ENCODE results near the gene RAB34.
A peak's percentile ranks its signal among the peaks of the same experiment; 100 is the strongest.

Gene RAB34

DNA sequence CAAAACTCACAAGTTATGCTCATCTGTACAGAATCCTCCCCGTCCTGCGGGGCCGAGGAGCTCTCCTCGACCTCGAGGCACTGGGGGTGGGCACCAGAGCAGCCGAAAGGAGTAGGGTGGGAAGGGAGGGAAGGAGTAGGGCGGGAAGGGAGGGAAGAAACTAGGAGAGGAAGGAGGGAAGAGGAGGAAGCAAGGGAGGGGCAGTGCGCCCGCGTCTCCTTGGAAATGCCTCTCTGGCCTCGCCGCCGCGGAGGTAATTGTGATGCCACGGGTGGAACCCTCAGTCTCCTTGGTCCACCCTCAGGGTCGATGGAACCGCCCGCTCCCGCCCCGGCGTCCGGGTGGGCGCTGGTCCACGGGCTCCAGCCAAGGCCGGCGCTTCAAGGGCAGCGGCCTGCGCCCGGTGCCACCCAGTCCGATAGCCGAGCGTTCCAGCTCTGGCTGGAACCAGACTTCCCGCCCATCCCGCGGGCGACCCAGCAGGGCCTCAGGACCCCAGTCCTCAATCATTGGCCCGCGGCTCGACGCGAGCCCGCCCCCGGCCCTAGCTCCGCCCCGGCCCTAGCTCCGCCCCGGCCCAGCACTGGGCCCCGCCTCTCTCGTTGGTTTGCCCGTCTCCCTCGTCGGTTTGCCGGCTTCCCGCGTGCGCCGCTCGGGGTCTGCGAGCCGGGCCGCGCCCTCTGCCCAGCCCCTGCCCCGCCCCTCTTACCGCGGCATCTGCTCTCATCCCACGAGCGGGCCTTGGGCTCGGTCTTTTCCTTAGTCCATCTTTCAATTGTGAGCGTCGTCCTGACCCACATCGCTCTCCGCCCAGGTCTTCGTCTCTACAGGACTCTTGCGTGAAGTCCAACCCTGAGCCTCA is 6.6 kb downstream of the RAB34 start:
- DNase-seq: peak; percentile 79

- no peak for DNase-seq
Observed at GRCh38 chr17:28707339-28707720, 10.3 kb downstream of the RAB34 start.

DNA sequence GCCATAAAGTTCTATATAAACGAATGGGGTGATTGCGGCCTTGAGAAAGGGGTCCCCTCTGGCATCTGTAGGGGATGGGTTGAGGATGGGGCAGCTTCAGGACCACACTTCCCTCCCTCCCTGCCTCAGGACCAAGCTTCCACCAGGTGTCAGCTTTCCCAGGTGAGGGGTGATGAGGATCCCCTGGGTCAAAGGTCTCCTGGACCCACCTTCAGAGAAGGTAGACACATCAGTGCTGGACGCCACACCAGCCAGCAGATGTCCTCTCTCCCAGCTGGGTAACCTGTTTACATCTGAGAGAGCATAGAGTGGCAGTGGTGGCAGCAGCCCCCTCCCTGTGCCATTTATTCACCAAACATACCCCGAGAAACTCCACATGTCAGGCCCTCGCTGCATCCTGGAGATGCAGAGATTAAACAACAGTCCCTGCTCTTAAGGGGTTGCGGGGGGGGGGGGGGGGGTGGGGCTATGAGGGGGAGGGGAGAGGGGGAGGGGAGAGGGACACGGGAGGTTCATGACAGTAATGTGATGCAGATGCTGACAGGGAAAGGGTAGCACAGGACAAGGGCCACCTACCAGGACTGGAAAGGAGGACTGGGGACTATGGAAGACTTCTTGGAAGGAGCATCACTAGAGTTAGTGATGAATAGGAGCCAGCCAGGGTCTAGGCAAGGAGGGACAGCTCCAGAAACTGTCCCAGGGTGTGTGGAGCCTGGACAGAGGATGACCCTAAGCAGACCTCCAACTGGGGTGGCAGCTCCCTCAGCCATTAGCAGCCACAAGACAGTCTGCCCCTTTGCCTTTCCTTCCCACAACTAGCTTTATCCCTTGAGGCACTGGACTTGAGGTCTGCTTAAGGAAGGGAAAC is 11.0 kb downstream of the RAB34 start:
- DNase-seq: no peak

DNA sequence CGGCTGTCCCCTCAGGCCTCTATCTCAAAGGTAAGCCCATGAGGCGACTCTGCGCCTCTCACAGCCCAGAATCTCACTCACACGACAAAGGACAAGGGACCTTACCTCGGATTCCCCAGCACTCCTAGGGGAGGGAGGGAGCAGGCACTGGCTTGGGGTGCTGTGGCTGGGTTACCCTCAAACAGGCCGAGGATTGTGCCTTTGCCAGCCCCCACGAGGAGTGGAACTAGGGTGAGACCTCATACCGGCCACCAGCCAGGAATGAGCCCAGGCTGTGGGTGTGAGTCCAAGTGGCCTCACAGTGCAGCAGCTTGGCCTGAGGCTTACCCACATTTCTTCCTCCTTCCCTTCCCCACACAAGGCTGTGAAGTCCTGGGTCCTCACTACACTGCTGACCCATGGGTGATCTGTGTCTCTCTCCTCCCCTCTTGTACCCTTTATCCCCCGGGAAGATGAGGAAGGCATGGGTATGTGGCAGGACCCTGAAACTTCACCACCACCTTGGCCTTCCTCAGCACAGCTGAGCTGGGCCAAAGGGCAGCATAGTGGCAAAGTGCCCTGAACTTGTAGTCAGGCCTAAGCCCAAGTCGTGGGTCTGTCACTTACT is 11.8 kb downstream of the RAB34 start:
- no peak for DNase-seq

DNA sequence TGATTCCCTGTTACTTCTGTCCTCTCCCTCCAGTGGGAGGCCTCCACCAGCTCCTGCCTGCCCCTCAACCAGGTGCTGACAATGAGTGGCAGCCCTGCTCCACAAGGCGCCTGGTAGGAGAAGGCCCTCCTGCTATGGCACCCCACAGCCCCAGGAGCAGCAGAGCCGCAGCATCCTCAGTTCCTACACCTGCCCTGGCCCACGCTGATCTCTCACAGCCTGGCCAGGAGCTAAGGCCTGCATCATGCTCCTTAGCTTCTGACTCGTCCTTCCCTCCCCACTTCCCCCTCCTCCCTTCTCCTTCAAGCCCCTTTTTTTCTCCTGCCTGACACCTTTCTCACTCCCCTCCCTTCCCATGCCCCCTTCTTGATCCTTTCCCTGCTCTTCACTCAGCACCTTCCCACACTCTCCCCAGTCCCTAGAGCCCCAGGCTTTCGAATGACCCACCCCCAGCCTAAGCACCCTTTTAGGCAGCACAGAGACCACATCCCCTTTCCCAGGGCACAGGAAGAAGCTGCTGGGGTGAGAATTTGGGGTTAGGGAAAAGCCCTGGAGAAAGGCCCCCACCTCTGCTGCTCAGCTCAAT is 12.5 kb downstream of the RAB34 start:
- no peak for DNase-seq

DNA sequence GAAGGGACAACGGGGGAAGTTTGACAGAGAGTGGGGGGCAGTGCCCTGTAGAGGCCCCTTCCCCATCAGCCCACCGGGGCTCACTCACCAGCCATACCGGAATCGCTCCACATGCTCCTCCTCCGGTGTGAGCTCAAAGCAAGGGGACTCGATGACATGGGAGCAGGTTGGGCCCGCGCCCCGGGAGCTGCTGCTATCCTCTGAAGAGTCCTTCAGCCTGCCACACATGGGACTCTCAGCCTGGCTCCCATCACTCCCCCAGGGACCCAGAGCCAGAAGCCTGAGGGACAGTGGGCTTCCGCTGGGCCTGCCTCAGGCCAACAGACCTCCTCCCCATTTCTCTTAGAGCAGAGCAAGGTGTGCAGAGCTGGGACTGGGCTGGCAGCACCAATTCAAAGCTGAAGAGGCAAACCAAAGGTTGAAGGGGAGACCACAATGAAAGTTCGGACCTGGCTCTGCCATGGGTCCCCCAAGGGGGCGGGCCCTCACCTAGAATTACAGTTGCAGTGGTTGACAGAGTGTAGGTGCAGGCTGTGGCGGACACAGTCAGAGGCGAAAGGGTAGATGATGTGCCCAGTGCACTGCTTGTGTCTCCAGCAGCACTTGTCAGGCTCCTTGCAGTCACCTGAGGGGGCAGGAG is 13.3 kb downstream of the RAB34 start:
- no peak for DNase-seq

DNA sequence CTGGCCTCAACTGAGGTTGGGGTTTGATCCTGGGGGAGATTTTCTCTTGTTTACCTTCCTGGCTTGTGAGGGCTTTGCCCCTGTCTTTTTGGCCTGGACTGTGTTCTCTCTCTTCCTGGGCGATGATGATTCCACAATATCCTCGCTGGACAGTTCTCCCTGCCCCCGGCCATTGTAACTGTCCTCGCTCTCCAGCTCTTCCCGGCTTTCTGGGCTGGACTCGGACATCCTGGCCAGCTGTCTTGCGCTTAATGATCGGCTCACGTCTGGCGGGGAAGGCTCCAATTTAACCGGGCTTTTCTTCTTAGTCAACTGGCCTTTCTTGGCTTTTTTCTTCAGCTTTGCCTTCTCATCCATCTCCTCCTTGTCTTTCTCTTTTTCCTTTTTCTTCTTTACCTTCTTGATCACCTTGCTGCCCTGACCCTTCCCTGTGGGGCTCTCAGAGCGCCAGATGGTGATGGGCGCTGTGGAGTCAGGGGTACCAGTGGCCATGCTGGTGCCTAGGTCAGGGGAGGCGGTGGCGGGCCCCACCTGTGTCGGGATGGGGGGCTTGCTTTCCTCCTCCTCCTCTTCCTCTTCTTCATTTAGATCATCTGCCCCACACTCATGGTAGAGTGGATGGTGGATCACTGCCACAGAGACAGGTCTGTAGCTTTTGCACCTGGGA is 14.0 kb downstream of the RAB34 start:
- DNase-seq: no peak

- no peak for DNase-seq
Observed at GRCh38 chr17:28702752-28703150, 14.9 kb downstream of the RAB34 start.

GRCh38 chr17:28702026-28702751 is 15.5 kb downstream of the RAB34 start:
- DNase-seq: no peak

GRCh38 chr17:28700830-28701492 is 16.7 kb downstream of the RAB34 start:
- no peak for DNase-seq

GRCh38 chr17:28700278-28700677 is 17.4 kb downstream of the RAB34 start:
- no peak for DNase-seq

DNA sequence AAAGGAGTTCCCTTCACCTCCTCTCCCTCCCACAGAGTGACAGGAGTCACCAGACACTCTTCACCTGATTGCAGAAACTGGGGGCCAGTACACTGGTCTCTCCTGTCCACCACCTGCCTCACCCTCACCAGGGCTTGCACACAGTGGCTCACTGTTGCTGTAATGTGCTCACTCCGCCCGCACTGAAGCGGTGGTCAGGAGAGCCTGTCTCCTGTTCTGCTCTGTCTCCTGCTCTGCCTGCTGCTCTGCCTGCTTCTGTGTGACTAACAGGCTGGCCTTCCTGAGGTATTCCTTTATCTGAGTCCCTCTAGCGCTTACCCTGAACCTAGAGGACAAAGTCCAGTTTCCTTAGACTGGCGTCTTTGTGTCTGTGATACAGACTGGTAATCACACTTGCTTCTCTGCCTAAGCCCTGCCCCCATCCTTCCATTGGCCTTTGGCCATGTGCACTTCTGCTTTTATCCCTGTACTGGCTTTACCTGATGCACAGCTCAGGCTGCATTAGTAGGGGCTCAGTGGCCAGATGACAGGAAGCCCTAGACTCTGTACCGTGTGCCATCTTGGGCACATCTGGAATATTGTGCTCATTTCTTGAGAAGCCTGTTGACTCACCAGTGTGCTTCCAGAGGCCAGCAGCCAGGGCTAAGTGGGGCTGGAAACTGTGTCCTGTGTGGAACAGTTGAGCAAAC is 19.3 kb downstream of the RAB34 start:
- DNase-seq: no peak

DNA sequence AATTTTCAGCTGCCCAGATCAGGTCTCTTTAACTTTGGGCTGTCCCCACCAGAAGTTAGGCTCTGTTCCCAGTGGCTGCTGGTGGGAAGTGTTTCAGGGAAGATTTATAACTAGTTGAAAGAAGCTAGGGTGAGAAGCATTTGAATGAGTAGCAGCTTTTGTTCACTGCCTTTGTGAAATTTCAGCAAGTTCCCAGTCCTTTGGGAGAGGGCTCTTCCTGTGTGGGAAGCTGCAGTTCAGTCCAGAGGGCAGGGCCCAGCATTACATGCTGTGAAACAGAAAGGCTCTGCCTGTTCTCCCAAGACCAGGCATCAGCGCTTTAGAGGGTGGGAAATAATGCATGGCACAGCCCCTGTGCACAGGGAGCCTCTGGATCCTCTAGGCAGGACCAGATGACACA is 23.8 kb downstream of the RAB34 start:
- no peak for DNase-seq

DNA sequence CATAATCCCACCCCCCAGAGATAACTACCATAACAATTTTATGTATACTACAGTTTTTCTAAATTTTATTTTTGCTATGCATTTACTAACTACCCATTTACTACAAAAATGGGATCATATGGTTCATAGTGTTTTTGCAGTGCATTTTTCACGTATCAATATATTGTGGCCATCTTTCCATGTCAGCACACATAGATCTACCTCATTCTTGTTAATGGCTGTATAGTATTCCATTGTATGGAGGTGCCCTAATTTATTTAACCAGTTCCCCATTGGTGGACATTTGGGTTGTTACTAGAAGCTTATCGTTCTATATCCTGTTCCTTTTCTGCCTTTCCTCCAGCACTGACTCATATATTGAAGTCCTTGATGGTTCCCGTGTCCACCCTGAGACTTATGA is 28.7 kb downstream of the RAB34 start:
- DNase-seq: no peak

- no peak for DNase-seq
Observed at GRCh38 chr17:28688481-28688880, 29.2 kb downstream of the RAB34 start.

GRCh38 chr17:28686296-28686695 is 31.4 kb downstream of the RAB34 start:
- DNase-seq: no peak

DNA sequence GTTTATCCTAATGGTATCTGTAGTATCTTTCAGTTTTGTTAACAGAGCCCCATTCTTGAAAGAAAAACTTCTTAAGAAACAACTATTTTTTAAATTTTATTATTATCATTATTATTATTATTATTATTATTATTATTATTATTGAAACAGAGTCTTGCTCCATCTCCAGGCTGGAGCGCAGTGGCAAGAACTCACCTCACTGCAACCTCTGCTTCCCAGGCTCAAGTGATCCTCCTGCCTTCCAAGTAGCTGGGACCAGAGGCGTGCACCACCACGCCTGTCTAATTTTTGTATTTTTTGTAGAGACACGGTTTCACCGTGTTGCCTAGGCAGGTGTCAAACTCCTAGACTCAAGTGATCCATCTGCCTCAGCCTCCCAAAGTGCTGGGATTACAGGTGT is 32.3 kb downstream of the RAB34 start:
- DNase-seq: no peak

DNA sequence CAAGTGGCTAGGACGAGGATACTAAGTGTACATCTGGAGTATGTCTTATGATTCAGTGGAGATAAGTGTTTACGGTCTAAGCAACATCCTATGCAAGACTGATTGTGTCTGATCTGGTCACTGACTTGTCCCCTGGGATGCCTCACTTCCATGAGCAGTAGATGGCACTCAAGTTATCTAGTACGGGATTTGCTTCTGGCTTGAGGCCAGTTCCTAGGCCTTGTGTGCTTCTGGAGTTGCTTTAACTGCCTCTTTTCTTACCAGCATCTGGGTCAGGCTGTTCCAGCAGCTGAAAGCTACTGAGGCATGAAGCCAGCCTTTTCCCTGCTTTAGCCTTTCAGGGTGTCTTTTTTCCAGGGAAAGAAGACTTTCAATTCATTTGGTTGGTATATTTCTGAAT is 32.7 kb downstream of the RAB34 start:
- DNase-seq: peak; percentile 13

- no peak for DNase-seq
Observed at GRCh38 chr17:28682655-28683054, 35.0 kb downstream of the RAB34 start.

DNA sequence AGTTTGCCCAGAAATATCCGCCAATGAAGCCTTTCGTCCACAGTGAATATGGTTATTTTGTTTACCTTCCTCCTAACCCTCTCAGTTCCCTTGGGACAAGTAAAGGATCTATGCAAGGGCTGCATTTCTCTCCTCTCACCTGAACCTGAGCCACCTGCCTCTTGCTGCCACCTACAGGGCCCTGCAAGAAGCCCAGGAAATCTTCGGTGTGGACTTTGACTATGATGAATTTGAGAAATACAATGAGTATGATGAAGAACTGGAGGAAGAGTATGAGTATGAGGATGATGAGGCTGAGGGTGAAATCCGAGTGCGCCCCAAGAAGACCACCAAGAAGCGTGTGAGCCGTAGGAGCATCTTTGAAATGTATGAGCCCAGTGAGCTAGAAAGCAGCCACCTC is 41.7 kb downstream of the RAB34 start:
- DNase-seq: peak; percentile 5

Measured in NCI-H1105 treated with DMSO at 0.1 percent for 48 hours (cell line).